Left lung (tissue), 10 donors: ENCODE results near the gene HGD. TPM values are rescaled to one million over a fixed set of nuclear protein-coding genes. Genes with fewer than 3 reads are reported as not detected.

ENCODE experiments used
- ATAC-seq: fragments of 200-7000 bp; cut with Tn5 transposase; one replicate; pipeline ENCODE4 v1.9.1; 2020; ENCODE audit warnings: moderate library complexity
- DNase-seq, 4 donors: peaks; one replicate each; pipeline ENCODE4 v3.0.0-alpha.2; 2013 to 2020
- H3K27ac ChIP-seq, 2 donors: fragments of 200-600 bp; sonication (generic) in 1 of 2; one replicate each; pipeline versions ENCODE4 v1.5.0 to v1.8.0; 2020 to 2021
- H3K27me3 ChIP-seq, 2 donors: fragments of 200-600 bp; sonication (generic) in 1 of 2; one replicate each; pipeline versions ENCODE4 v1.5.0 to v1.8.0; 2020 to 2021
- H3K36me3 ChIP-seq, 2 donors: fragments of 200-600 bp; sonication (generic) in 1 of 2; one replicate each; pipeline versions ENCODE4 v1.5.0 to v1.8.0; 2020 to 2021
- H3K4me1 ChIP-seq, 2 donors: fragments of 200-600 bp; one replicate each; pipeline ENCODE4 v1.8.0; 2021
- H3K4me3 ChIP-seq, 2 donors: fragments of 200-600 bp; sonication (generic) in 1 of 2; one replicate each; pipeline versions ENCODE4 v1.5.0 to v1.8.0; 2020 to 2021; ENCODE audit warnings: mild to moderate bottlenecking in 1 of 2
- H3K9me3 ChIP-seq, 2 donors: fragments of 200-600 bp; sonication (generic) in 1 of 2; one replicate each; pipeline versions ENCODE4 v1.5.0 to v1.8.0; 2020 to 2021
- intact Hi-C, 2 donors: fragments of 100-400 bp; cut with DNase I; formaldehyde crosslinking; loops; one replicate each; pipeline versions ENCODE4 v1.11.2 to v1.14.2; 2022
- polyA plus RNA-seq, 6 donors: library from polyadenylated mRNA; unstranded; fragments of 120-200 nt; gene quantifications; one replicate each; pipeline ENCODE4 v1.2.1, GENCODE V29; 2013; ENCODE audit not compliant: insufficient read length in 6 of 6
- total RNA-seq, 2 donors: library from RNA; stranded (reverse); fragmentation: NEBNext Ultra II Directional; extraction: Animal tissue kit (Norgen Biotek cat#: 25700); gene quantifications; one replicate each; pipeline ENCODE4 v1.2.1, GENCODE V29; 2021
- TF ChIP-seq, protein P1 (sequence below), 2 donors: fragments of 200-600 bp; sonication (generic) in 1 of 2; IDR thresholded peaks; one replicate each; pipeline versions ENCODE4 v1.5.0 to v1.8.0; 2021; ENCODE audit warnings: antibody characterized with exemption in 2 of 2
- donor health status: DM: no; HTN: yes; CAD: no.
- donor health status: DM: no; HTN: no; CAD: no.

Gene HGD
- total and polyA plus RNA-seq, 8 donors: 0.38 to 2.4 (median 1.0) TPM

DNA sequence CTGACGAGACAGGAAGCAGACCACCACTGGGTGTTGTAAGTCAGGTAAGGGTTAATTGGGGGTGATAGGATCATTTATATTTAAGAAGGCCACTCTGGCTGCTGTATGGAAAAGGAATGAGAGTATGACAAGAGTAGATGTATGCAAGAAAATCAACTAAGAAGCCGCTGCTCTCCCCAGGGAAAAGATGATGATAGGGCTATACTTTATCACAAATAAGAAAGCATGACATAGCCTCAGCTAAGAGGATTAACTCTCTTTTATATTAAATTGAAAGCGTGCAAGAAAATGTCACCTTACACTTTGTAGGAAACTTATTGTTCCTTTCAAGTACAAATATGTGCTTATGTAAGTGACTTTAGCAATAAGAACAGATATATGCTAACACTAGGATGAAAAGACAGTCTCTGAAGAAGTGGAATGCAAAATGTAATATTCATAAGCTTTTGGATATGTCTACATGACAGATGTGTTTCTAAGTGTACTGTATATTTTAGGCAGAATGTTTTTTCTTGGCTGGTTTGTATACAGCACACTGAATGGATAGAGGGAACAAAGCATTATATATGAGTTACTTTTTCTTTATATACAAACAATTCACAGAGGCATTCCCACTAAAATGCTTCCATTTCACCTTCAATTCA, 94.6 kb downstream of the HGD start:
- Histone ChIP-seq H3K36me3 (no peaks in the 10 kb centered on the region), H3K27ac (no peak overlapping the region), H3K9me3 (no peaks in the 10 kb centered on the region), H3K27me3 (no peaks in the 10 kb centered on the region), H3K4me1 (no peaks in the 10 kb centered on the region), H3K4me3 (no peak overlapping the region)
- intact Hi-C loops: no loop called here
- TF ChIP-seq, protein P1, sequence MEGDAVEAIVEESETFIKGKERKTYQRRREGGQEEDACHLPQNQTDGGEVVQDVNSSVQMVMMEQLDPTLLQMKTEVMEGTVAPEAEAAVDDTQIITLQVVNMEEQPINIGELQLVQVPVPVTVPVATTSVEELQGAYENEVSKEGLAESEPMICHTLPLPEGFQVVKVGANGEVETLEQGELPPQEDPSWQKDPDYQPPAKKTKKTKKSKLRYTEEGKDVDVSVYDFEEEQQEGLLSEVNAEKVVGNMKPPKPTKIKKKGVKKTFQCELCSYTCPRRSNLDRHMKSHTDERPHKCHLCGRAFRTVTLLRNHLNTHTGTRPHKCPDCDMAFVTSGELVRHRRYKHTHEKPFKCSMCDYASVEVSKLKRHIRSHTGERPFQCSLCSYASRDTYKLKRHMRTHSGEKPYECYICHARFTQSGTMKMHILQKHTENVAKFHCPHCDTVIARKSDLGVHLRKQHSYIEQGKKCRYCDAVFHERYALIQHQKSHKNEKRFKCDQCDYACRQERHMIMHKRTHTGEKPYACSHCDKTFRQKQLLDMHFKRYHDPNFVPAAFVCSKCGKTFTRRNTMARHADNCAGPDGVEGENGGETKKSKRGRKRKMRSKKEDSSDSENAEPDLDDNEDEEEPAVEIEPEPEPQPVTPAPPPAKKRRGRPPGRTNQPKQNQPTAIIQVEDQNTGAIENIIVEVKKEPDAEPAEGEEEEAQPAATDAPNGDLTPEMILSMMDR (IDR thresholded peaks at IDR 0.05): no peak
- no peak for DNase-seq
- no peak for ATAC-seq

Other genes starting within 250 kb of the HGD start
- 100 to 1,000 TPM; 265 to 530 TPM for gene FSTL1, start 231.2 kb downstream of the HGD start, total RNA-seq
- gene FSTL1, start 231.2 kb downstream of the HGD start, polyA plus RNA-seq: 100 to 1,000 TPM; 464 to 564 (median 529) TPM
- gene NDUFB4, start 85.9 kb downstream of the HGD start, total RNA-seq: 100 to 1,000 TPM in 1 of 2 donors, 10 to 100 TPM in 1; 90.4 to 100 TPM
- gene NDUFB4, start 85.9 kb downstream of the HGD start, polyA plus RNA-seq: 100 to 1,000 TPM; 150 to 170 (median 160) TPM
- 10 to 100 TPM; 19.0 to 20.0 TPM for gene RABL3, start 60.3 kb upstream of the HGD start, total RNA-seq
- gene RABL3, start 60.3 kb upstream of the HGD start, polyA plus RNA-seq: 10 to 100 TPM; 23.9 to 29.2 (median 24.7) TPM
- gene GTF2E1, start 60.5 kb upstream of the HGD start, total RNA-seq: 10 to 100 TPM; 14.5 to 21.5 TPM
- gene GTF2E1, start 60.5 kb upstream of the HGD start, polyA plus RNA-seq: 10 to 100 TPM; 11.9 to 16.1 (median 13.7) TPM
- gene STXBP5L, start 226.0 kb upstream of the HGD start, total RNA-seq: not detected
- gene STXBP5L, start 226.0 kb upstream of the HGD start, polyA plus RNA-seq: under 1 TPM; 0.14 to 0.41 (median 0.17) TPM